HL-60/S4 (cell line): ENCODE data around the gene BUD23.
"Not testable (repeated sequence)": the region's sequence is repeated elsewhere in the genome, so short reads cannot be mapped to it uniquely, and the experiment has no call there.

ENCODE experiments used
- in situ Hi-C: fragments of 300-500 bp; cut with MboI; formaldehyde crosslinking; loops from 2 replicates; pipeline ENCODE4 v1.14.3; 2022; ENCODE audit warnings: low sequenced_read_pairs

BUD23 gene

GRCh38 chr7:73683056-73683787 lies at the start of gene BUD23, which contains the start of gene DNAJC30:
BUD23 (plus strand) TSS chr7:73683597; CDS start chr7:73683626, 29 bp downstream.
DNAJC30 (minus strand) TSS chr7:73683453; CDS start chr7:73683423, 30 bp downstream.
- in situ Hi-C loops, result no loop called here

- in situ Hi-C loops, result no loop called here
Measured at GRCh38 chr7:73633844-73634243, 49.6 kb upstream of the BUD23 start.

- in situ Hi-C loops, result no loop called here
Measured at GRCh38 chr7:73635428-73636200, 47.8 kb upstream of the BUD23 start.

- in situ Hi-C loops, result no loop called here
Measured at GRCh38 chr7:73638911-73639310, 44.5 kb upstream of the BUD23 start.

- in situ Hi-C loops, result no loop called here
Measured at GRCh38 chr7:73642834-73643233, 40.6 kb upstream of the BUD23 start.

GRCh38 chr7:73644688-73645286 lies 38.6 kb upstream of the BUD23 start:
- in situ Hi-C loops, result no loop called here

- in situ Hi-C loops, result no loop called here
Measured at GRCh38 chr7:73645643-73646174, 37.7 kb upstream of the BUD23 start.

GRCh38 chr7:73646785-73647724 lies 36.3 kb upstream of the BUD23 start:
- in situ Hi-C loops, result no loop called here

GRCh38 chr7:73647725-73648592 lies 35.4 kb upstream of the BUD23 start:
- in situ Hi-C loops, result no loop called here

- in situ Hi-C loops, result no loop called here
Measured at GRCh38 chr7:73648593-73649332, 34.6 kb upstream of the BUD23 start.

GRCh38 chr7:73649576-73649975 lies 33.8 kb upstream of the BUD23 start:
- in situ Hi-C loops, result no loop called here

- in situ Hi-C loops, result no loop called here
Measured at GRCh38 chr7:73650524-73650923, 32.9 kb upstream of the BUD23 start.

GRCh38 chr7:73652541-73652949 lies 30.9 kb upstream of the BUD23 start:
- in situ Hi-C loops, result no loop called here

GRCh38 chr7:73655309-73655708 lies 28.1 kb upstream of the BUD23 start:
- in situ Hi-C loops, result not testable (repeated sequence)

- in situ Hi-C loops, result no loop called here
Measured at GRCh38 chr7:73659983-73660382, 23.4 kb upstream of the BUD23 start.

GRCh38 chr7:73660594-73660993 lies 22.8 kb upstream of the BUD23 start:
- in situ Hi-C loops, result not testable (repeated sequence)

GRCh38 chr7:73663033-73663432 lies 20.4 kb upstream of the BUD23 start:
- in situ Hi-C loops, result no loop called here

GRCh38 chr7:73667344-73668102 lies 15.9 kb upstream of the BUD23 start, which contains the start of gene VPS37D:
VPS37D (plus strand) TSS chr7:73667831; CDS start chr7:73667959, 128 bp downstream.
- in situ Hi-C loops, result no loop called here
